Activated naive CD8-positive, alpha-beta T cell treated with anti-CD3 and anti-CD28 coated beads, Interleukin-2, amount 10 ng/mL, durations not matched to agents 7 days and 5 days (primary cell): ENCODE results near the gene NBEAL2. TPM values are rescaled to one million over a fixed set of nuclear protein-coding genes. Genes with fewer than 3 reads are reported as not detected.

Experiments
- ATAC-seq: fragments of 150-1000 bp; cut with Tn5 transposase; one replicate; pipeline ENCODE4 v1.10.0; 2021; ENCODE audit warnings: low read depth, moderate library complexity
- POLR2A ChIA-PET: fragments of 350-600 bp; sonication (Branson Sonifier 250); formaldehyde crosslinking; loops from one replicate; lab custom pipeline; 2021; ENCODE audit warnings: antibody characterized with exemption; lab: Charles Lee
- DNase-seq: peaks from one replicate; pipeline ENCODE4 v3.0.0; 2021
- H3K27ac Mint-ChIP-seq: one replicate; pipeline ENCODE4 v1.8.0; 2022; ENCODE audit warnings: mild to moderate bottlenecking, mixed read lengths
- H3K27me3 Mint-ChIP-seq: one replicate; pipeline ENCODE4 v1.8.0; 2022; ENCODE audit warnings: mild to moderate bottlenecking, moderate library complexity, mixed read lengths
- H3K36me3 Mint-ChIP-seq: one replicate; pipeline ENCODE4 v1.8.0; 2021; ENCODE audit warnings: mild to moderate bottlenecking, mixed read lengths
- H3K4me1 Mint-ChIP-seq: one replicate; pipeline ENCODE4 v1.8.0; 2021; ENCODE audit warnings: mixed read lengths
- H3K4me3 Mint-ChIP-seq: one replicate; pipeline ENCODE4 v1.8.0; 2022; ENCODE audit warnings: mild to moderate bottlenecking, moderate library complexity, mixed read lengths
- H3K9me3 Mint-ChIP-seq: one replicate; pipeline ENCODE4 v1.8.0; 2021; ENCODE audit warnings: mixed read lengths
- total RNA-seq, 2 experiments: library from RNA; stranded (reverse); gene quantifications; one replicate each; pipeline ENCODE4 v1.2.3, GENCODE V29; 2021

Gene NBEAL2
- total RNA-seq, 2 experiments from 2014 or later = 165 to 178 TPM

- peaks cover 5% of the 10 kb centered on the region for H3K4me1 Mint-ChIP-seq
- no peaks in the 10 kb centered on the region for H3K9me3 Mint-ChIP-seq
- no peak overlapping the region for H3K27ac Mint-ChIP-seq
- no peak overlapping the region for H3K4me3 Mint-ChIP-seq
- peaks cover 9% of the 10 kb centered on the region for H3K36me3 Mint-ChIP-seq
- no peaks in the 10 kb centered on the region for H3K27me3 Mint-ChIP-seq
- DNase-seq (peak; percentile 27), ATAC-seq (no peak)
- POLR2A ChIA-PET = no interaction called here
Measured at GRCh38 chr3:47003461-47004368, 24.2 kb downstream of the NBEAL2 start.

GRCh38 chr3:47004369-47005211, 25.1 kb downstream of the NBEAL2 start:
- no peaks in the 10 kb centered on the region for H3K9me3 Mint-ChIP-seq
- peaks cover 9% of the 10 kb centered on the region for H3K36me3 Mint-ChIP-seq
- peaks cover 5% of the 10 kb centered on the region for H3K4me1 Mint-ChIP-seq
- ATAC-seq (no peak), DNase-seq (no peak)
- H3K27ac Mint-ChIP-seq = no peak overlapping the region
- POLR2A ChIA-PET = no interaction called here
- H3K27me3 Mint-ChIP-seq = no peaks in the 10 kb centered on the region
- H3K4me3 Mint-ChIP-seq = no peak overlapping the region

- no peak for ATAC-seq
- no peaks in the 10 kb centered on the region for H3K9me3 Mint-ChIP-seq
- H3K27ac Mint-ChIP-seq = no peak overlapping the region
- POLR2A ChIA-PET = no interaction called here
- H3K4me1 Mint-ChIP-seq = peaks cover 6% of the 10 kb centered on the region
- no peak overlapping the region for H3K4me3 Mint-ChIP-seq
- no peak for DNase-seq
- no peaks in the 10 kb centered on the region for H3K27me3 Mint-ChIP-seq
- peaks cover 9% of the 10 kb centered on the region for H3K36me3 Mint-ChIP-seq
Measured at GRCh38 chr3:47005212-47006144, 26.0 kb downstream of the NBEAL2 start.

DNA sequence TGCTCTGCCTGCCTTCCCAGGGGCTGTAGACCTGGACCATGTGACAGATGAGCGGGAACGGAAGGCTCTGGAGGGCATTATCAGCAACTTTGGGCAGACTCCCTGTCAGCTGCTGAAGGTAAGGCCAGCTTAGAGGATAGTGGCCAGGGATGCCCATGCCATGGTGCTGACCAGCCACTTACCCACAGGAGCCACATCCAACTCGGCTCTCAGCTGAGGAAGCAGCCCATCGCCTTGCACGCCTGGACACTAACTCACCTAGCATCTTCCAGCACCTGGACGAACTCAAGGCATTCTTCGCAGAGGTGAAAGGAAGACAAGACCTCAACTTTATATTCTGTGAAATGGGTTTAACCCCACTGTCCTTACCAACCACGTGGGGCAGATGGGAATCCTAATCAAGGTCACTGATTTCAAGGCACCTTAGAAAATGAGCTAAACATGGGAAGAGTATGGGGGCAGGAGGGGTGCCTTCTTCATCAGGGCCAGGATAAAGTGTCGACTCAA, 26.7 kb downstream of the NBEAL2 start:
- no peaks in the 10 kb centered on the region for H3K9me3 Mint-ChIP-seq
- peaks cover 9% of the 10 kb centered on the region for H3K36me3 Mint-ChIP-seq
- ATAC-seq (no peak), DNase-seq (no peak)
- H3K27ac Mint-ChIP-seq = no peak overlapping the region
- H3K4me1 Mint-ChIP-seq = peaks cover 6% of the 10 kb centered on the region
- H3K27me3 Mint-ChIP-seq = no peaks in the 10 kb centered on the region
- no peak overlapping the region for H3K4me3 Mint-ChIP-seq
- POLR2A ChIA-PET = no interaction called here

GRCh38 chr3:47007001-47007400, 27.5 kb downstream of the NBEAL2 start:
- peaks cover 6% of the 10 kb centered on the region for H3K4me1 Mint-ChIP-seq
- no peaks in the 10 kb centered on the region for H3K9me3 Mint-ChIP-seq
- H3K4me3 Mint-ChIP-seq = no peak overlapping the region
- POLR2A ChIA-PET = no interaction called here
- H3K27ac Mint-ChIP-seq = no peak overlapping the region
- H3K36me3 Mint-ChIP-seq = peaks cover 9% of the 10 kb centered on the region
- ATAC-seq (no peak), DNase-seq (no peak)
- H3K27me3 Mint-ChIP-seq = no peaks in the 10 kb centered on the region

DNA sequence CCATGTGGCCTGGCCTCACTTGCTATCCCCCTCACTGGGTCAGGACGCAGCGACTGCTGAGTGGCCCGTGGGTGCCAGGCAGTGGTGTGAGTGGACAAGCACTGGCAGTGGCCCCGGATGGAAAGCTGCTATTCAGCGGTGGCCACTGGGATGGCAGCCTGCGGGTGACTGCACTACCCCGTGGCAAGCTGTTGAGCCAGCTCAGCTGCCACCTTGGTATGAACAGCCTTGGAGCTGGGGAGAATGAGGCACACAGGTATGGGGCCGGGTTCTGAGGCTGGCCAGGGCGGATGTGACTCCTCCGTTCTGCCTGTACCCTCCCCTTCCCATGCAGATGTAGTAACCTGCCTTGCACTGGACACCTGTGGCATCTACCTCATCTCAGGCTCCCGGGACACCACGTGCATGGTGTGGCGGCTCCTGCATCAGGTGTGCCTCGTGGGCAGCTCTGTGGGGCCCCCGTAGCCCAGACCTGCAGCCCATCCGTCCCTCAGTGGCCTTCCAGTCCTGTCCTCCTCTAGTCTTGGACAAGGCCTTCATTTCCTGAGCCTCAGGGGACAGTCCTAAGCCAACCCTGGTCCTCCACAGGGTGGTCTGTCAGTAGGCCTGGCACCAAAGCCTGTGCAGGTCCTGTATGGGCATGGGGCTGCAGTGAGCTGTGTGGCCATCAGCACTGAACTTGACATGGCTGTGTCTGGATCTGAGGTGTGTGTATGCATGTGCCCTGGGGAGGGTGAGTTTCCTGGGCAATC, 28.2 kb downstream of the NBEAL2 start:
- no peak overlapping the region for H3K4me3 Mint-ChIP-seq
- POLR2A ChIA-PET = interaction anchor here (0.8 to 2.9 kb wide), 2 partner anchors 20 to 28 kb away, joined by 3 to 11 read pairs; partner anchors contain the start of gene NBEAL2
- no peak overlapping the region for H3K27ac Mint-ChIP-seq
- no peaks in the 10 kb centered on the region for H3K9me3 Mint-ChIP-seq
- no peak for ATAC-seq
- H3K4me1 Mint-ChIP-seq = peaks cover 12% of the 10 kb centered on the region
- peak; percentile 34 for DNase-seq
- no peaks in the 10 kb centered on the region for H3K27me3 Mint-ChIP-seq
- peaks cover 7% of the 10 kb centered on the region for H3K36me3 Mint-ChIP-seq

- peaks cover 7% of the 10 kb centered on the region for H3K36me3 Mint-ChIP-seq
- POLR2A ChIA-PET = interaction anchor here (0.7 to 2.9 kb wide), 8 partner anchors 9 to 86 kb away, joined by 3 to 11 read pairs (median 3); partner anchors contain the start of gene NBEAL2
- H3K4me3 Mint-ChIP-seq = peak overlapping the region; percentile 32
- H3K9me3 Mint-ChIP-seq = no peaks in the 10 kb centered on the region
- ATAC-seq (no peak), DNase-seq (no peak)
- H3K4me1 Mint-ChIP-seq = peaks cover 17% of the 10 kb centered on the region
- H3K27me3 Mint-ChIP-seq = no peaks in the 10 kb centered on the region
- no peak overlapping the region for H3K27ac Mint-ChIP-seq
Measured at GRCh38 chr3:47008234-47008796, 28.8 kb downstream of the NBEAL2 start.

DNA sequence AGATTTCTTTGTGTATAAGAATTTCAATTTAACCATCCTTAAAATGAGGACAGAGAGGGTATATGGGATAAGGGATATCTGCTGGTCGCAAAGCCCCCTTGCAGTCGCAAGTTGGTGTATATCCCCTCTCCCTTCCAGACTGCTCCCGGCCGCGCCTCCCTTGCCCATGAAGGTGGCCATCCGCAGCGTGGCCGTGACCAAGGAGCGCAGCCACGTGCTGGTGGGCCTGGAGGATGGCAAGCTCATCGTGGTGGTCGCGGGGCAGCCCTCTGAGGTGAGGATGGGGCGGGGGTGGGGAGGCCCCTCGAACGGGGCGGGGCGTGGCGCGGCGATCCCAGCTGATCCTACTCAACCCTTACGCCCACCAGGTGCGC, 29.4 kb downstream of the NBEAL2 start:
- no peak for ATAC-seq
- peaks cover 7% of the 10 kb centered on the region for H3K36me3 Mint-ChIP-seq
- peaks cover 17% of the 10 kb centered on the region for H3K4me1 Mint-ChIP-seq
- H3K27me3 Mint-ChIP-seq = no peaks in the 10 kb centered on the region
- no peaks in the 10 kb centered on the region for H3K9me3 Mint-ChIP-seq
- no peak overlapping the region for H3K27ac Mint-ChIP-seq
- POLR2A ChIA-PET = interaction anchor here (0.6 to 2.9 kb wide), 14 partner anchors 10 to 378 kb away, joined by 3 to 11 read pairs (median 3); partner anchors contain the start of genes NBEAL2 and PTPN23
- no peak for DNase-seq
- peak overlapping the region; percentile 32 for H3K4me3 Mint-ChIP-seq

DNA sequence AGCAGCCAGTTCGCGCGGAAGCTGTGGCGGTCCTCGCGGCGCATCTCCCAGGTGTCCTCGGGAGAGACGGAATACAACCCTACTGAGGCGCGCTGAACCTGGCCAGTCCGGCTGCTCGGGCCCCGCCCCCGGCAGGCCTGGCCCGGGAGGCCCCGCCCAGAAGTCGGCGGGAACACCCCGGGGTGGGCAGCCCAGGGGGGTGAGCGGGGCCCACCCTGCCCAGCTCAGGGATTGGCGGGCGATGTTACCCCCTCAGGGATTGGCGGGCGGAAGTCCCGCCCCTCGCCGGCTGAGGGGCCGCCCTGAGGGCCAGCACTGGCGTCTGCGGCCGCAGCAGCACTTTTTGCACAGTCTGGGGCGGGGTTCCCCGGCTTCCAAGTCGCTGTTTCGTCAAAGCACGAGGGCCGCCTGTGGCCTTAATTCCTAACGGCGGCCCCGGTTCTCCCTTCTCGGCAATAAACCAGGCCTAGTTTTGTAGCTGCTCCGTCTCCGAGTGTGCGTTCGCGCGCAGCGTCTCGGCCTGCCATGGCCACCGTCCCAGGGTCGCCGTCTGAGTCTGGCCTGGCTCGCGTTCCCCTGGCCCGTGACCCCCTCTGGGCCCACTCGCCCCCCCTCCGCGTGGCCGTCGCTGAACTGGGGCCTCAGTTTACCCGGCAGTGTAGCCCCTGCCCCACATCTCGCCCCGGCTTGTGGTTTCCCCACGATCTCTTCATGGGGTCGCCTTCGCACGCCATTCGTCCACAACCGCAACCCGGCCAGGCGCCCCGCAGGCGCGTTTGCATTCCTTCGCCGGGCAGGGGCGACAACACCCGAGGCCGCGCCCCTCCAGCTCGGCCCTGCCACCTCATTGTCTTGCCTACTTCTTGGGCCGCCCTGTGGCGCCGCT, 30.0 kb downstream of the NBEAL2 start:
- Mint-ChIP-seq H3K27me3 (no peaks in the 10 kb centered on the region), H3K4me1 (peaks cover 17% of the 10 kb centered on the region), H3K9me3 (no peaks in the 10 kb centered on the region), H3K4me3 (peak overlapping the region; percentile 74), H3K27ac (peak overlapping the region; percentile 79), H3K36me3 (peaks cover 7% of the 10 kb centered on the region)
- POLR2A ChIA-PET = interaction anchor here (0.6 to 2.9 kb wide), 14 partner anchors 10 to 377 kb away, joined by 3 to 11 read pairs (median 3); partner anchors contain the start of genes NBEAL2 and PTPN23
- peak; percentile 95 for ATAC-seq
- peak; percentile 89 for DNase-seq

GRCh38 chr3:47010111-47010712, 30.7 kb downstream of the NBEAL2 start:
- ATAC-seq (no peak), DNase-seq (peak; percentile 38)
- Mint-ChIP-seq H3K4me3 (peak overlapping the region; percentile 74), H3K27ac (peak overlapping the region; percentile 79), H3K27me3 (no peaks in the 10 kb centered on the region), H3K9me3 (no peaks in the 10 kb centered on the region), H3K36me3 (peaks cover 9% of the 10 kb centered on the region), H3K4me1 (peaks cover 18% of the 10 kb centered on the region)
- POLR2A ChIA-PET = interaction anchor here (1.0 to 2.9 kb wide), 6 partner anchors 11 to 262 kb away, joined by 3 to 11 read pairs (median 5); partner anchors contain the start of genes CCDC12 and NBEAL2
